Activated CD8-positive, alpha-beta memory T cell treated with anti-CD3 and anti-CD28 coated beads for 48 hours (primary cell): ENCODE measurements around the gene LINGO3.
"Not testable (repeated sequence)": the region's sequence is repeated elsewhere in the genome, so short reads cannot be mapped to it uniquely, and the experiment has no call there.

Experiments
- DNase-seq, 3 experiments: peaks; one replicate each; pipeline ENCODE4 v3.0.0-alpha.2; 2020; ENCODE audit warnings: low read depth in 2 of 3, low spot score in 2 of 3

The LINGO3 gene, protein sequence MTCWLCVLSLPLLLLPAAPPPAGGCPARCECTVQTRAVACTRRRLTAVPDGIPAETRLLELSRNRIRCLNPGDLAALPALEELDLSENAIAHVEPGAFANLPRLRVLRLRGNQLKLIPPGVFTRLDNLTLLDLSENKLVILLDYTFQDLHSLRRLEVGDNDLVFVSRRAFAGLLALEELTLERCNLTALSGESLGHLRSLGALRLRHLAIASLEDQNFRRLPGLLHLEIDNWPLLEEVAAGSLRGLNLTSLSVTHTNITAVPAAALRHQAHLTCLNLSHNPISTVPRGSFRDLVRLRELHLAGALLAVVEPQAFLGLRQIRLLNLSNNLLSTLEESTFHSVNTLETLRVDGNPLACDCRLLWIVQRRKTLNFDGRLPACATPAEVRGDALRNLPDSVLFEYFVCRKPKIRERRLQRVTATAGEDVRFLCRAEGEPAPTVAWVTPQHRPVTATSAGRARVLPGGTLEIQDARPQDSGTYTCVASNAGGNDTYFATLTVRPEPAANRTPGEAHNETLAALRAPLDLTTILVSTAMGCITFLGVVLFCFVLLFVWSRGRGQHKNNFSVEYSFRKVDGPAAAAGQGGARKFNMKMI

DNA sequence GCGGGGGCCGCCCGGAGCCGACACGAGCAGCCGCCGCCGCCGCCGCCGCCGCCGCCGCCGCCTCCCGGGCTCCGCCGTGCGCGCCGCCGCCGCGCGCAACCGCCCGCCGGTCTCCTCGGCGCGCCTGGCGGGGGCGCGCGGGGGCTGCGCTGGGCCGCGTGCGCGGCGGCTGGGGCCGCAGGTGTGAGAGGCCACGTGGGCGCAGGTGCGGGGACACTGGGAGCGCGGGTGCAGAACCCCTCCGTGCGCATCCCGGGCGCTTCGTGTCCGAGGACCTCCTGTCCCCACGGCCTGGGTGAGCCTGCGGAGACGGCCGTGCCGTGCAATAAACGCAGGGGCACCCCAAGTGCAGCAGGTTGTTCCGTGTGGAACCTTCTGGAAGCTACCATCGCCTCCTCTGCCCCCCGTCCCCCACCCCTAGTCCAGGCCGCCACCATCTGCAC, at the start of gene LINGO3:
Gene LINGO3, minus strand, starts transcription at position 41 of the 443 bp plus-strand sequence. CDS start 16,378 bp downstream, outside the sequence.
- DNase-seq: no peak

DNA sequence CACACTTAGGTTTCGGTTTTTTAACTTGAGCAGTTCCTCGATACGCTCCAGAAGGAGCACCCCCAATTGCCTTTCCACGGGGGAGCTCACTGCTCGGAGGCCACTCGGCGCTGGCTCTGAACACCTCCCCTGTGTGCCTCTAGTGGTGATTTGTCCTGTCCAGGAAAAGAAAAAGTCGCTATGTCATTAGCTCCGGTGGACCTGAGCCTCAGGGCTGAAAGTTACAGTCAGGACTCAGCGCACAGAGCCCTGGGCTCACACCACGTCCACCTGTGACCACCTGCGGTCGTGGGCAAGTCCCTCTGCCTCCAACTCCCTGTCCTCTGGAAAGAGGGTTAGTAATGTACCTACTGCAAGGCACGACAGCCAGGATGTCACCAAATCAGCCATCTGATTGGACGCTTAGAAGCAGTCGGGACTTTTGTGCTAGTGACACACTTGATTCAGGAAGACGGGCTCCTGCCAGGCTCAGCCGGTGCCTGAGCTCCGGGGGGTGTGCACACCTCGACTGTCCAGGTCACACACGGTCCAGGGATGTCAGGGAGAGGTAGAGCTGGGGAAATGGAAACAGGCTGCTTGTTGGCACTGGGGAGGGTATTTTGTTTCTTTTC, 48.2 kb upstream of the LINGO3 start:
- no peak for DNase-seq

DNA sequence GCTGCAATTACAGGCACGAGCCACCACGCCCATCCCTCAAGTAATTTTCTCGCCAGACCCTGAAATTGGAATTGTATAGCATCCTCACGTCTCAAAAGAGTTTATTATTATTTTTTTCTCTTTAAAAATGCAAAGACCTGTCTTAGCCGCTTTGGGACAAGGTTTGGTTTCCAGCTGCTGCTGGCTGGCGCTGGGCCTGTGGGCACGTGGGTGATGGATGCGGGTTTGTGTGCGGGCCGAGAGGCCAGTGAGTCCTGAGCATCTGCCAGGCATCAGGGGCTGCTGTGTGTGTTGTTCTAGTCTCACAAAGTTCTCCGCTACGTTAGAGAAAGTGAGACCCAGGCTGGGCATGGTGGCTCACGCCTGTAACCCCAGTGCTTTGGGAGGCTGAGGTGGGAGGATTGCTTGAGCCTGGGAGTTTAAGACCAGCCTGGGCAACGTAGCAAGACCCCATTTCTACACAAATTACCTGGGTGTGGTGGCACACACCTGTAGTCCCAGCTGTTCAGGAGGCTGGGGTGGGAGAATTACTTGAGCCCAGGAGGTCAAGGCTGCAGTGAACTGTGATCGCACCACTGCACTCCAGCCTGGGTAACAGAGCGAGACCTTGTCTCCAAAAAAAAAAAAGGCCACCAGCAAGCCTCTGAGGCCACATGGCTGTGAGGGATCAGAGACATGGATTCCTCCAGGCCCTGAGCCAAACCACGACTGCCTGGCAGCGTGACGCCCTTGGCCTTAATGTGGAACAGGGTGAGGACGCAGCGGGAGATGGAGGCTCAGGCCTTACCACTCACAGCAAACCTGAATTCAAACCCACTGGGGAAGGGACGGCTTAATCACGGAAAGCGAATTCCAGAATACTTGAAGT, 47.4 kb upstream of the LINGO3 start:
- DNase-seq: no peak

DNA sequence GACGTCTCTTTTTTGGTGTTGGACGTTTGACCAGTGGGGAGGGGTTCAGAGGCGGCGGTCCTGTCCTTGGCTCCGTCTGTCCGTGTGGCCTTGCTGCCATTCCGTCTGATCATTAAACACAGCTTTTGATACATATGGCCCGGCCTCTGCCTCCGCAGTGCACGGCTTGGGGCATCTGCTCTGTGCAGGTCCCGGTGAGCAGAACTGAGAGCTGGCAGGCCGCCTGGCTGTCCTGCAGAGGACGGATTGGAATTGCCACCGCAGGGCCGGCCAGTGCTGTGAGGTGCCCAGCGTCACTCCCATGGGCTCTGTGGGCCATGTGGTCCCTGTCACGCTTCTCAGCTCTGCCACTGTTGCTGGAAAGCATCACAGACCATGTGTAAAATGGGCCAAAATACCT, 46.7 kb upstream of the LINGO3 start:
- DNase-seq: no peak

DNA sequence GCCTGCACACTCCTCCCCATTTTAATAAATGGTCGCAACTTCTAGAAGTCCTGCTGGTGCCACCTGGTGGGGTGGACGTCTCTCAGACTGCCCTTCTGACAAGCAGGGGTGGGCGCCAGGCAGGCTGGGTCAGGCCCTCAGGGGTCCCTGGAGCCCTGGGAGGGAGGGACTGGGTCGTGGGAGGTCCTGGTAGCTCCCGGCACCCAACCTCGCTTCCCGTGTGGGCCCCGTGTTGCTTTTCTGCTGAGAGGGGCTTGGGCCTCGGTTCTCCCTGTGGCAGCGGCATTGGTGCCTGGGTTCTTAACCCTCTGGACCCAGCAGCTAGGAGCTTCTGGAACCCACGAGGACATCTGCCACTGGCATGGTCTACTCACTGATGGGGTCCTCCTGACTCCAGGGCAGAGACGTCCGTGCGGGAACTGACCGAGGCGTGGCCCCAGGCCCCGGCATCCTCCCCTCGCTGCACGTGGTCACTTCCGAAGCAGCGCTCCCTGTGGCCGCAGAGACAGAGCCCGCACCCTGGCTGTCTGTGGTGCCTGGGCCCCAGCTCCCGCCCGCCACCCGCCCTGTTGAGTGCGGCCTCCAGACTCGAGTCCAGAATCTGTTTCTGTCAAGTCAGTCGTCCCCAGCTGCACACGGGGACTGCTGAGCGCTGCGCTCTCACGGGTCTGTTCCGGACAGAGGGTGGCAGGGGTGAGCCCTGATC, 46.1 kb upstream of the LINGO3 start:
- no peak for DNase-seq

DNA sequence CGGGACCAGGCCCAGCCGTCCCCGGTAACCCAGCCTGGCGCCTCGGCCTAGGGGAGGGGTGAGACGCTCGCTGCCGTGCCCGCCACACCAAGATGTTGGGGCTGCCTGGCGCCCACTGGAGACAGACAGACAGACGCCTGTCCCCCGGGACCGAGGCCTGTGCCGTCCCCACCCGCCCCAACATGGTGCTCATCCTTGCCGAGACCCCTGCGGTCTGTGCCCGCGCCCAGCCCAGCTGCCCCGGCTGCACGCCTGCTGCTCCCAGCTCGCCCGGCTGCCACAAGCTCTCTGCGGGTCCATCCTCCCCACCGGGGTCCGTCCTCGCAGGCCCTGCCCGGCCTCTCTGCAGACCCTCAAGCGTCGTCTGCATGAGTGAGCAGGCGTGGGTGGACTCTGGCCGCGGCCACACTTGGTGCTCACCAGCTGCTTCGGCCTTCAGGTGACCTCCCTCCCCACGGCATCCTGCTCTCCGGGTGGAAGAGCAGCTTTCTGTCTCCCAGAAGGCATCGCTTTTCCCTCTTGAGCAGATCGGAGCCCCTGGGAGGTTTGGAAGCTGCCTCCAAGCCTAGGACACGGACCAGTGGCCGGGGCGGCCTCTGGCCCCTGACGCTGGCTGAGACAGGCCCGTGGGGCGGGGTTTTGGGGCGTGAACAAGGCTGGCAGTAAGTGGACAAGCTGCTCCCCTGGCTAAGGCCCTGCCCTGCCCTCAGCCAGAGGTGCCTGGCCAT, 45.4 kb upstream of the LINGO3 start:
- DNase-seq: no peak

DNA sequence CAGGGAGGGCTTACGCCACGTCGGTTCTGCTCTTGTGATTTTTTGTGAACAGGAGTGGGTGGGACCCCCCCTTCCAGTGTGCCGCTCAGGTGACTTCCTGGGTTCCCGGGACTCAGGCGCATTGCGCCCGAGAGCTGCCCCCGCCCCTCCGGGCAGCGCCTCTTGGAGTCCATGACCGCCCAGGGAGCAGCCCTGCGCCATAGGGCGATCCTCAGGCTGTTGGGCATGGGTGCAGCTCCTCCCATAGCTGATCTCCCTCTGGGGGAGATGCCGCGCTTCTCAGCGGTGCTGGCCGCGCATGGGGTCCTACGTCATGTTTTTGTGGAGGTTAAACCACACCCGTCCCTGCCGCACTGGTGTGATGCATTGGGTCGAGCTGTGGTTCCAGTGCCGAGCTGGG, 44.2 kb upstream of the LINGO3 start:
- DNase-seq: no peak

DNA sequence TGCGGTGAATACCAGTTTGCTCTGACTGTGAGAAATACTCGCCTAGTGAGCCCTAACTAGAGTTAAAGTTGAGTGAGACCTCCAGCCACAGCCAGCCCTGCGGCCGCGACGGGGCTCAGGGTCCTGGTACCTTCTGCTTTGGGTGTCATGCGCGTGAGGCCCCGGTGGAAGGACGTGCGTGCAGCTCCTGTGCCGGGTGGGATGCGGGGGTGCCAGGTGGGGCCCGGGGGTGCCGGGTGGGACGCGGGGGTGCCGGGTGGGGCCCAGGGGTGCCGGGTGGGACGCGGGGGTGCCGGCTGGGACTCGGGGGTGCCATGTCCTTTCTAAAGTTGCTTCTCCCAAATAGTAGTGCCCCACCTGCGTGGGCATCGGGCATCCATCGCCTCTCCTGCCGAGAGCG, 43.6 kb upstream of the LINGO3 start:
- DNase-seq: no peak

DNA sequence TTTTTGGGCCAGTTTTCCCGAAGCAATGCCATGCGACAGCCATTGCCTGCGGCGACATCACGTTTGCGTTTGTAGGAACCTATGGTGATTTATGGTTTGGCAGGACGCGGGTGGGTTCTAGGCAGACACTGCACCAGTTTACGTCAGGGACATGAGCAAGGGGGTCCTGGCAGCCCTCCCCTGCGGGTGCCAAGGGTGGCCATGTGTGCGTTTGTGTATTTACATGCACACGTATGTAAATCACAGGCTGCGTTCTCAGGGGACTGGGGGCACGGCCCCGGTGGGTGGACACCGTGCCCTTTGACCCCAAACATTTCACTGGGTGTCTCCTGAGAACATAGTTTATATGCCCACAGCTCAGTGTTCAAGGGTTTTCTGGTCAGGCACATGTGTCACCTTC, 42.7 kb upstream of the LINGO3 start:
- no peak for DNase-seq

DNA sequence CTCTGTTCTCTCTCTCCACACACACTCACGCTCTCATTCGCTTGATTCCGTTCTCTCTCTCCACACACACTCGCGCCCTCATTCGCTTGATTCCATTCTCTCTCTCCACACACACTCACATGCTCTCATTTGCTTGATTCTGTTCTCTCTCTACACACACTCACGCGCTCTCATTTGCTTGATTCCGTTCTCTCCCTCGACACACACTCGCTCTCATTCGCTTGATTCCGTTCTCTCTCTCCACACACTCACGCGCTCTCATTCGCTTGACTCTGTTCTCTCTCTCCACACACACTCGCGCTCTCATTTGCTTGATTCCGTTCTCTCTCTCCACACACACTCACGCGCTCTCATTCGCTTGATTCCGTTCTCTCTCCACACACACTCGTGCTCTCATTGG, 41.9 kb upstream of the LINGO3 start:
- DNase-seq: not testable (repeated sequence)

DNA sequence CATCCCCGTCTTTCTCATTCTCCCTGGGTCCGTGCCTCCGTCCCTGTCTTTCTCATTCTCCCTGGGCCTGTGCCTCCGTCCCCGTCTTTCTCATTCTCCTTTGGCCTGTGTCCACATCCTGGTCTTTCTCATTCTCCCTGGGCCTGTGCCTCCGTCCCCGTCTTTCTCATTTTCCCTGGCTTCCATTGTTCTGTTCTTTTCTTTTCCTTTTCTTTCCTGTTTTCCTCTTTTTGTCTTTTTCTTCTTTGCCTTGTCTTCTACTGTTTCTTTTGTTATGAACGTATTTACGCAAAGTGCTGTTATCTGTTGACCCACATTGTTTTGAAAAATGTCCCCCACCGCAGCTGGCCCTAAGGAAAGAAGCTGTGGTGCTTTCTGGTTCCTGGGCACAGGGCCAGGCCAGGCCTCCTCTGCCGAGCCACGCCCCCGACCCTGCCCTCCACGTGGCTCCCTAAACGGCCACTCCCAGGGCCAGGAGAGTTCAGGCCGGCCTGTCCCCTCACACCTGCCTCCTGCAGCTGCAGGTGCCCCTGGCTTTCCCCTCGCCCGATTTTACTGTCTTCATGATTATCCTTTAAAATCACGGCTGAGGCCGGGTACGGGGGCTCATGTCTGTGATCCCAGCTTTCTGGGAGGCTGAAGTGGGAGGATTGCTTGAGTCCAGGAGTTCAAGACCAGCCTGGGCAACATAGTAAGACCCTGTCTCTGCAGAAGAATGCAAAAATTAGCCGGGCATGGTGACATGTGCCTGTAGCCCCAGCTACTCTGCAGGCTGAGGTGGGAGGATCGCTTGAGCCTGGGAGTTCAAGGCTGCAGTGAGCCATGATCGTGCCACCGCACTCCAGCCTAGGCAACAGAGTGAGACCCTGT, 38.1 kb upstream of the LINGO3 start:
- no peak for DNase-seq

DNA sequence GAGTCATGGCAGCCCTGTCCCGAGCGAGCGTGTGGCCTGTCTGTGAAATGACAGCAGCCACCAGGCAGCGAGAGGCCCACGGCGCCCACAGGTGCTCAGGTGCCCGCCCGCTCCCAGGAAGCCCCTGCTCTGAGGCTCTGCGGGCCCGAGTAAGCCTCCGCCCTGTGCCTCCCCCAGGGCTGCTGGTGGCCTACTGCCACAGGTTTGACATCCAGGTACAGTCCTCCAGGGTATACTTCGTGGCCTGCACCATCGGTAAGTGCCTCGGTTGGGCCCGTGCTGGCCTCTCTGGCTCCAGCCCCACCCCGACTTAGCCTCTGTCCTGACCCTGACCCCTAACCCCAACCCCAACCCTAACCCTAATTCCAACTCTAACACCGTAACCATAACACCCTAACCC, 37.1 kb upstream of the LINGO3 start:
- DNase-seq: no peak

DNA sequence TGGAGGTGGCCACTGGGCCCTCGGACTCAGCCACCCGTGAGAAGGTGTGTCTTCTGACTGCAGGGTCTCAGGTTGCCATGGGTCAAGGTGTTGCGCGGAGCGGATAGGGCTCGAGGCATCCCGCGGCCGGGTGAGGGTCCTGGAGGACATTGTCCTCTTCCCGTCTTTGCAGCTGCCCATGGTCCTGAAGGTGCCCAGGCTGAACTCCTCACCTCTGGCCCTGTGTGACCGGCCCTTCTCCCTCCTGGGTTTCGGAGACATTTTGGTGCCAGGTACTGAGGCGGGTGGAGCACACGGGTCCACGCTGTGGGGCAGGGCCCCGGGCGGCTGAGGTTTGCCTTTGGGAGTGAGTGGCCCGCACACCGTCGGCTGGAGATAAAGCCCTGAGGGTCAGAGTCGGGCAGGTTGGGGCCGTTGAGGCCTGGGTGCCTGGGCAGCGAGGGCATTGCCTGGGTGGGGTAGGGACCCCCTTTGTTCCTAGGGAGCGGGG, 36.5 kb upstream of the LINGO3 start:
- no peak for DNase-seq

DNA sequence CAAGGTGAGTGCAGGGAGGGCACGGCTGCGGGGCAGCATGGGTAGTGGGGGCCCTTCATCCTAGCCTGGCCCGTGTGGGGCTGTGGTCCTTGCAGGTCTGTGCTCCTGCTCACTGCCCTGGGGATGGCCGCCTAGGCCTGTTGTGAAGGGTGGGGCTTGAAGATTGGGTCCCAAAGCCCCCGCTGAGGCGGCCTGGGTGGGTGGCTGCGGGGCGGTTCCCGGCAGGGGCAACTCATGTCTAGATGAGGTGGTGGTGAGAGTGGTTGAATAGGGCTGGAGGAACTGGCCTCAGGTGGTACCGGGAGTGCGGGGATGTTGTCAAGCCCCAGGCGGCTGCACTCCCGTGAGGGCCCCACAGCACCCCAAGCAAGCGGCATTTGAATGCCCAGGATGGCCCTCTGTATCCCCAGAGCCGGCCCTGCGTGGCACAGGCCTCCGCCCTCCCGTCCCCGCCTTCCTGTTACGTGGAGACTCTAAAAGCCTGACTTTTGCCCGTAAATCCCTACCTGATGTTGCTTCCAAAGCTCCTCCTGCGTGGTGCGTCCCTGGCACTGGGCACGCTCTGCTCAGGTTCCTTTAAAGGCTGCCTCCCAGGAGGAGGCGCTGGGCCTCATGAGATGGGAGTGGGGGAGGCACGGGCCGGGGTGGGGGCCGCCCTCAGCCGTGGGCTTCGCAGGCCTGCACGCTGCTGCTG, 35.5 kb upstream of the LINGO3 start:
- no peak for DNase-seq

DNA sequence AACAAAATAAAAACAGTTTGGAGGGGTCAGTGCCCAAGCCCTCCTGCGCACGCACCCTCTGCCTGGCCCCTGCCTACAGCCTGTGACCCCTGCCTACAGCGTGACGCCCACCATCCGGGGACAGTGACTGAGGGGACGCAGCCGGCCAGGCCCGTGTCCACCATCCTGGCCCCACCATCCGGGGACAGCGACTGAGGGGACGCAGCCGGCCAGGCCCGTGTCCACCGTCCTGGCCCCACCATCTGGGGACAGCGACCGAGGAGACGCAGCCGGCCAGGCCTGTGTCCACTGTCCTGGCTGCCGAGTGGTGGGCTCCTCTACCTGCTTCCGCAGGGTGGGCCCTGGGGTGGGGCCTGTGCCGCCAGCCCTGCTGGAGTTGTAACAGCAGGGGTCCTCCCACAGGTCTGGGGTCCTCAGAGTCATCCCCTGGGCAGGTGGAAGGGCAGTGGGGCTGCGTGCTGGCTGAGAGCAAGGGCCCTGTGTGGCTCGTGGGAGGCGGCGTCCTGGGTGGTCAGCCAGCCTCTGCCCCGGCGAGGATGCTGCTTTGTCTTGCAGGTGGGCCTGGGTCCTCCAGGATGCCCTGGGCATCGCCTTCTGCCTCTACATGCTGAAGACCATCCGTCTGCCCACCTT, 34.8 kb upstream of the LINGO3 start:
- DNase-seq: no peak

DNA sequence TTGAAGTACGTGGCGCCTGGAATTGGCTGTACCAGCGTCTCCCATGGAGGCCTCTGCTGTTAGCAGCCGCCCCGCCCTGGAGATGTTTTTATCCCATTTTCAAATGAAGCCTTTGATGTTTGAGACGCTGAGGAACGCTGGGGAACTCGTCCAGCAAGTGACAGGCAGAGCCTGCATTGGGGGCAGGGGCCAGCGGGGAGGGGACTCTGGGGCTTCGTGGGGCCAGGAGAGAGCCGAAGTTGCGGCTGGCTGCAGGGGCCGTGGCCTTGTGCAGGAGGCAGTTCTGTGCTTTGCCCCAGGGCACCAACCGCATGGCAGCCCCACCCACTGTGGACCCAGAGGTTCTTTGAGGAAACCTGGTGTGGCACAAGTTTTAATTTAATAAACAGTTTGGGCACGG, 34.0 kb upstream of the LINGO3 start:
- DNase-seq: no peak

DNA sequence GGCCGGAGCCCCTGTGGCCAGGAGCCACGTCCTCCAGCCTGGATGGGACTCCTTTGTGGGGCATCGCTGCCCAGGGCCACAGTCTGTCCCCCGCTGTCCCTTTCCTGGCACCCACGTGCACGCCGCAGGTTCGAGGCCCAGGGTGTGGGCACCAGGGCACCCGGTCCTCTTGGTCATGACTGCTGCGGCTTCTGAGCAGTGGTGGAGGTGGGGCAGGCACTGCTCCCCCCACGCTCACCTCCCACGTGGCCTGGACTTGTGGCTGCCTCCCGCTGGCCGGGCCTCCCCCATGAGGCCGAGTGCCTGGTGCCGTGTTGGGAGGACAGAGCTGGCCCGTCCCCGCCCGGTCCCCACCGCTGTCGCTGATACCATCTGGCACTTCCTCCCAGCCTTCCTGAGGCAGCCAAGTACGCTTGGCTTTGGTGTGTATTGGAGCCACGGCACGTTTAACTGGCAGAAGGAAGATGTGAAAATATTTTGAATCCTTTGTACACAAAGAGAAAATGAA, 33.3 kb upstream of the LINGO3 start:
- no peak for DNase-seq
